ENCODE measurements around the gene IFNL3. TPM values are rescaled to one million over a fixed set of nuclear protein-coding genes. Genes with fewer than 3 reads are reported as not detected.
"Not testable (repeated sequence)": the region's sequence is repeated elsewhere in the genome, so short reads cannot be mapped to it uniquely, and the experiment has no call there.

The IFNL3 gene
- not detected for total RNA-seq
- 0.07 TPM for polyA plus RNA-seq
- long read RNA-seq, donor 1, result 0 reads
- long read RNA-seq, donor 2, result 0 reads
- long read RNA-seq, donor 3, result 0 reads
- long read RNA-seq, donor 4, result 0 reads
- long read RNA-seq, donor 5, result 0 reads
- long read RNA-seq, donor 6, result 0 reads
- long read RNA-seq, donor 7, result 0 reads
- long read RNA-seq, donor 8, result 0 reads
- long read RNA-seq, donor 9, result 0 reads
- long read RNA-seq, donor 10, result 0 reads

DNA sequence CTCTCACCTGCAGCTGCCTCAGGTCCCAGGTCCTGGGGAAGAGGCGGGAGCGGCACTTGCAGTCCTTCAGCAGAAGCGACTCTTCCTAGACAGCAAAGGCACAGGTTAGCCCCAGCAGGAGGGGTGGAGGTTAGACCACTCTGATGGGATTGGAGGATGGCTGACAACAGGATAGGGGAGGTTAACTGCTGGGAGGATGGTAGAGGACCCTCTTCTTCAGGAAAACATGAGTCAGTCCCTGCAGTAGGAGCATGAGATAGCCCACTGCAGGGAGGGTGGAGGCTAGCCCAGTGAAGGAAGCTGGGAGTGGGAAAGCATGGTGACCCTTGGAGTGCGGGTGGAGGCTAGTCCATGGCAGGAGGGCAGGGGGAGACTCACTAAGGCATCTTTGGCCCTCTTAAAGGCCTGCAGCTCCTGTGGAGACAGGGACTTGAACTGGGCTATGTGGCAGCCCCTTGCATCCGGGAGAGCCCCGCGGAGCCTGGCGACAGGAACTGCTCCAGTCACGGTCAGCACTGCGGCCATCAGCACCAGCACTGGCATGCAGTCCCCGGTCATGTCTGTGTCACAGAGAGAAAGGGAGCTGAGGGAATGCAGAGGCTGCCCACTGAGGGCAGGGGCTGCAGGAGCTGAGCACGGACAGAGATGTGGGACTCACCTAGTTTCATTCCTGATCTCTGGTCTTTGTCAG lies at the start of gene IFNL3:
Gene IFNL3 (minus strand): TSS at position 597 of the 691 bp plus-strand sequence. CDS start 39 bp downstream, at position 558.
- H3K9me3 ChIP-seq (ENCODE audit: control insufficient read depth in 2 of 2, insufficient read depth in 1 of 2, low read length in 1 of 2); H3K36me3 ChIP-seq (ENCODE audit: control insufficient read depth in 2 of 2, insufficient read depth in 2 of 2, low read length in 1 of 2); H3K4me3 ChIP-seq (ENCODE audit: low read length in 2 of 2); H3K27ac ChIP-seq (ENCODE audit: low read depth in 1 of 2, low read length in 1 of 2); DNase-seq (ENCODE audit: low read depth in 6 of 9, low spot score in 9 of 9); H3K4me1 ChIP-seq (ENCODE audit: control insufficient read depth in 2 of 2, insufficient read depth in 2 of 2, low read length in 2 of 2): not testable (repeated sequence)
- peaks cover 9 to 28% of the 10 kb centered on the region in 2 donors for H3K27me3 ChIP-seq (ENCODE audit: control insufficient read depth in 2 of 2, insufficient read depth in 1 of 2, low read length in 1 of 2)
- WGBS, result 96% methylated on average over 11 of the region's 12 CpGs

DNA sequence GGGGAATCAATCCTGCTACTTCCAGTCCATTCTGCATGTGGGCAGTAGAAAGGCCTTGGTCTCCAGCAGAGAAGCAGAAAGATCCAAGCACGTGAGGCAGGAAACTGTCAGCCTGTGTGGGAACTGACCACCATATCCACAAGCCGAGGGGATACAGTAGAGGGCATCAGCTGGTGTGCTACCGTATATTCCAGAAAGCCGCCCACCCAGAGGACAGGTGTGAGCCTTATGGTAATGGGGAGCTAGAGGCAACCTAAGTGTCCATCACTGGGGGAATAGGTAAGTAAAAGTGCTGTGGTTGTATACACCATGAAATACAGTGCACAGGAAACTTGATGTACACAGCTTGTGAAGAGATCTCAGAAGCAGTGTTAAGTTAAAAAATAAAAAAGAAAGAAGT lies 48.6 kb upstream of the IFNL3 start:
- Histone ChIP-seq H3K9me3 (ENCODE audit: control insufficient read depth in 2 of 2, insufficient read depth in 1 of 2, low read length in 1 of 2) (no peaks in the 10 kb centered on the region), H3K4me3 (ENCODE audit: low read length in 2 of 2) (no peak overlapping the region), H3K4me1 (ENCODE audit: control insufficient read depth in 2 of 2, insufficient read depth in 2 of 2, low read length in 2 of 2) (no peaks in the 10 kb centered on the region), H3K27ac (ENCODE audit: low read depth in 1 of 2, low read length in 1 of 2) (no peak overlapping the region), H3K27me3 (ENCODE audit: control insufficient read depth in 2 of 2, insufficient read depth in 1 of 2, low read length in 1 of 2) (peaks cover 0 to 18% of the 10 kb centered on the region in 2 donors), H3K36me3 (ENCODE audit: control insufficient read depth in 2 of 2, insufficient read depth in 2 of 2, low read length in 1 of 2) (no peaks in the 10 kb centered on the region)
- 91% methylated on average over 4 of the region's 4 CpGs for WGBS
- no peak for DNase-seq (ENCODE audit: low read depth in 6 of 9, low spot score in 9 of 9)

GRCh38 chr19:39284032-39284431 lies 39.2 kb upstream of the IFNL3 start:
- no peak overlapping the region for H3K4me3 ChIP-seq (ENCODE audit: low read length in 2 of 2)
- no peak for DNase-seq (ENCODE audit: low read depth in 6 of 9, low spot score in 9 of 9)
- no peaks in the 10 kb centered on the region for H3K36me3 ChIP-seq (ENCODE audit: control insufficient read depth in 2 of 2, insufficient read depth in 2 of 2, low read length in 1 of 2)
- 98% methylated on average over 1 of the region's 1 CpG for WGBS
- no peak overlapping the region for H3K27ac ChIP-seq (ENCODE audit: low read depth in 1 of 2, low read length in 1 of 2)
- peaks cover 0 to 6% of the 10 kb centered on the region in 2 donors for H3K27me3 ChIP-seq (ENCODE audit: control insufficient read depth in 2 of 2, insufficient read depth in 1 of 2, low read length in 1 of 2)
- H3K4me1 ChIP-seq (ENCODE audit: control insufficient read depth in 2 of 2, insufficient read depth in 2 of 2, low read length in 2 of 2), result no peaks in the 10 kb centered on the region
- H3K9me3 ChIP-seq (ENCODE audit: control insufficient read depth in 2 of 2, insufficient read depth in 1 of 2, low read length in 1 of 2), result no peaks in the 10 kb centered on the region

- no peak for DNase-seq (ENCODE audit: low read depth in 6 of 9, low spot score in 9 of 9)
- Histone ChIP-seq H3K27ac (ENCODE audit: low read depth in 1 of 2, low read length in 1 of 2) (no peak overlapping the region), H3K4me3 (ENCODE audit: low read length in 2 of 2) (no peak overlapping the region), H3K9me3 (ENCODE audit: control insufficient read depth in 2 of 2, insufficient read depth in 1 of 2, low read length in 1 of 2) (no peaks in the 10 kb centered on the region), H3K36me3 (ENCODE audit: control insufficient read depth in 2 of 2, insufficient read depth in 2 of 2, low read length in 1 of 2) (no peaks in the 10 kb centered on the region), H3K4me1 (ENCODE audit: control insufficient read depth in 2 of 2, insufficient read depth in 2 of 2, low read length in 2 of 2) (no peaks in the 10 kb centered on the region), H3K27me3 (ENCODE audit: control insufficient read depth in 2 of 2, insufficient read depth in 1 of 2, low read length in 1 of 2) (peaks cover 0 to 4% of the 10 kb centered on the region in 2 donors)
- WGBS, result 75% methylated on average over 1 of the region's 1 CpG
Observed at GRCh38 chr19:39282021-39282420, 37.2 kb upstream of the IFNL3 start.

DNA sequence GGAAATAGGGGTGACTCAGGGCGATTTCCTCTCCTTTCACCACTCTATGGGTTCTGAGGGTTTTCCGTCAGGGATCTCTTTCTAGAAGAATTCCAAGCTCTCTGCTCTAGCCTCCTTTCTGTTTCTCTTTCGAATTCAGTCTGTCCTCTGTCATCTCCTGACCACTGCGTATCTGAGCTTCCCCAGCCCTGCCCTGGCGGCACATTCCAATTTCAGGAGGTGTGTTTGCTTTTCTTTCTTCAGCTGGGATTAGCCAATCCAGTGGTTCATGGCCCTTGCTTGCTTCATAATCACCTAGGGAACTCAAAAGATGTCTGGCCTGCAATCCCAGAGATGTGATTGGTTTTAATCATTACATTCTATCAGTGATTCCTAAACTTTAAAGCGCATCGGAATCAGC lies 32.8 kb upstream of the IFNL3 start:
- Histone ChIP-seq H3K9me3 (ENCODE audit: control insufficient read depth in 2 of 2, insufficient read depth in 1 of 2, low read length in 1 of 2) (no peaks in the 10 kb centered on the region), H3K36me3 (ENCODE audit: control insufficient read depth in 2 of 2, insufficient read depth in 2 of 2, low read length in 1 of 2) (no peaks in the 10 kb centered on the region), H3K27ac (ENCODE audit: low read depth in 1 of 2, low read length in 1 of 2) (no peak overlapping the region), H3K4me1 (ENCODE audit: control insufficient read depth in 2 of 2, insufficient read depth in 2 of 2, low read length in 2 of 2) (no peaks in the 10 kb centered on the region), H3K4me3 (ENCODE audit: low read length in 2 of 2) (no peak overlapping the region), H3K27me3 (ENCODE audit: control insufficient read depth in 2 of 2, insufficient read depth in 1 of 2, low read length in 1 of 2) (peaks cover 0 to 5% of the 10 kb centered on the region in 2 donors)
- no peak for DNase-seq (ENCODE audit: low read depth in 6 of 9, low spot score in 9 of 9)
- 90% methylated on average over 7 of the region's 7 CpGs for WGBS

- H3K4me3 ChIP-seq (ENCODE audit: low read length in 2 of 2), result no peak overlapping the region
- DNase-seq (ENCODE audit: low read depth in 6 of 9, low spot score in 9 of 9), result no peak
- H3K27ac ChIP-seq (ENCODE audit: low read depth in 1 of 2, low read length in 1 of 2), result no peak overlapping the region
- H3K4me1 ChIP-seq (ENCODE audit: control insufficient read depth in 2 of 2, insufficient read depth in 2 of 2, low read length in 2 of 2), result no peaks in the 10 kb centered on the region
- H3K9me3 ChIP-seq (ENCODE audit: control insufficient read depth in 2 of 2, insufficient read depth in 1 of 2, low read length in 1 of 2), result no peaks in the 10 kb centered on the region
- no peaks in the 10 kb centered on the region for H3K36me3 ChIP-seq (ENCODE audit: control insufficient read depth in 2 of 2, insufficient read depth in 2 of 2, low read length in 1 of 2)
- WGBS, result 97% methylated on average over 5 of the region's 5 CpGs
- peaks cover 0 to 4% of the 10 kb centered on the region in 2 donors for H3K27me3 ChIP-seq (ENCODE audit: control insufficient read depth in 2 of 2, insufficient read depth in 1 of 2, low read length in 1 of 2)
Observed at GRCh38 chr19:39276740-39277139, 31.9 kb upstream of the IFNL3 start.

DNA sequence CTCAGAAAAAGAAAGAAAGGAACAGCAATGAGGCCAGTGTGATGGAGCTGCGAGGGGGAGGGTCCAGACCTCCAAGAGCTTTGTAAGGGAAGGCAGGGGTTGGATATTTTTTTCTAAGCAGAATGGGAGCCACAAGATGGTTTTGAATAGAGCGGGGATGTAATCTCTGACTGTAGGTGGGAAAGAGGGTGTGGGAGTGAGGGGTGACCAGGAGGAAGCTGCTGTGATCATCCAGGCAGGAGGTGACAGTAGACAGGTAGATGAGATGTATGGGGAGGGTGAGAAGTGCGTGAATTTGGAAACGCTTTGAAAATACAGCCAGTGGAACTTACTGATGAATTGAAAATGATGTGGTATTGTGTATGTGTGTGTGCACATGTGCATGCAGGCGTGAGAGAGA lies 30.8 kb upstream of the IFNL3 start:
- H3K27me3 ChIP-seq (ENCODE audit: control insufficient read depth in 2 of 2, insufficient read depth in 1 of 2, low read length in 1 of 2), result peaks cover 0 to 5% of the 10 kb centered on the region in 2 donors
- no peak for DNase-seq (ENCODE audit: low read depth in 6 of 9, low spot score in 9 of 9)

DNA sequence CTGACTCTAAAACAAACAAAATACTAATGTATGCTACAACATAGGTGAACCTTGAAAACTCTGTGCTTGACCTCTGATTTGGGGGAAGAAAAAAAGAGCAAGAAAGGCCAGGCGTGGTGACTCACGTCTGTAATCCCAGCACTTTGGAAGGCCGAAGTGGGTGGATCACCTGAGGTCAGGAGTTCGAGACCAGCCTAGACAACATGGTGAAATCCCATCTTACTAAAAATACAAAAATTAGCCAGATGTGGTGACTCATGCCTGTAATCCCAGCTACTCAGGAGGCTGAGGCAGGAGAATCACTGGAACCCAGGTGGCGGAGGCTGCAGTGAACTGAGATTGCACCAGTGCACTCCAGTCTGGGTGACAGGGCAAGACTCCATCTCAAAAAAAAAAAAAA lies 29.1 kb upstream of the IFNL3 start:
- H3K9me3 ChIP-seq (ENCODE audit: control insufficient read depth in 2 of 2, insufficient read depth in 1 of 2, low read length in 1 of 2); H3K4me1 ChIP-seq (ENCODE audit: control insufficient read depth in 2 of 2, insufficient read depth in 2 of 2, low read length in 2 of 2); DNase-seq (ENCODE audit: low read depth in 6 of 9, low spot score in 9 of 9); H3K36me3 ChIP-seq (ENCODE audit: control insufficient read depth in 2 of 2, insufficient read depth in 2 of 2, low read length in 1 of 2); H3K27ac ChIP-seq (ENCODE audit: low read depth in 1 of 2, low read length in 1 of 2); H3K4me3 ChIP-seq (ENCODE audit: low read length in 2 of 2): not testable (repeated sequence)
- H3K27me3 ChIP-seq (ENCODE audit: control insufficient read depth in 2 of 2, insufficient read depth in 1 of 2, low read length in 1 of 2), result peaks cover 0 to 10% of the 10 kb centered on the region in 2 donors
- WGBS, result 93% methylated on average over 5 of the region's 5 CpGs

More for the DNA sequence above, 30.8 kb upstream of the IFNL3 start:
- no peaks in the 10 kb centered on the region for H3K9me3 ChIP-seq (ENCODE audit: control insufficient read depth in 2 of 2, insufficient read depth in 1 of 2, low read length in 1 of 2)
- H3K27ac ChIP-seq (ENCODE audit: low read depth in 1 of 2, low read length in 1 of 2), result no peak overlapping the region
- H3K4me3 ChIP-seq (ENCODE audit: low read length in 2 of 2), result no peak overlapping the region
- 91% methylated on average over 5 of the region's 5 CpGs for WGBS
- no peaks in the 10 kb centered on the region for H3K36me3 ChIP-seq (ENCODE audit: control insufficient read depth in 2 of 2, insufficient read depth in 2 of 2, low read length in 1 of 2)
- H3K4me1 ChIP-seq (ENCODE audit: control insufficient read depth in 2 of 2, insufficient read depth in 2 of 2, low read length in 2 of 2), result no peaks in the 10 kb centered on the region

DNA sequence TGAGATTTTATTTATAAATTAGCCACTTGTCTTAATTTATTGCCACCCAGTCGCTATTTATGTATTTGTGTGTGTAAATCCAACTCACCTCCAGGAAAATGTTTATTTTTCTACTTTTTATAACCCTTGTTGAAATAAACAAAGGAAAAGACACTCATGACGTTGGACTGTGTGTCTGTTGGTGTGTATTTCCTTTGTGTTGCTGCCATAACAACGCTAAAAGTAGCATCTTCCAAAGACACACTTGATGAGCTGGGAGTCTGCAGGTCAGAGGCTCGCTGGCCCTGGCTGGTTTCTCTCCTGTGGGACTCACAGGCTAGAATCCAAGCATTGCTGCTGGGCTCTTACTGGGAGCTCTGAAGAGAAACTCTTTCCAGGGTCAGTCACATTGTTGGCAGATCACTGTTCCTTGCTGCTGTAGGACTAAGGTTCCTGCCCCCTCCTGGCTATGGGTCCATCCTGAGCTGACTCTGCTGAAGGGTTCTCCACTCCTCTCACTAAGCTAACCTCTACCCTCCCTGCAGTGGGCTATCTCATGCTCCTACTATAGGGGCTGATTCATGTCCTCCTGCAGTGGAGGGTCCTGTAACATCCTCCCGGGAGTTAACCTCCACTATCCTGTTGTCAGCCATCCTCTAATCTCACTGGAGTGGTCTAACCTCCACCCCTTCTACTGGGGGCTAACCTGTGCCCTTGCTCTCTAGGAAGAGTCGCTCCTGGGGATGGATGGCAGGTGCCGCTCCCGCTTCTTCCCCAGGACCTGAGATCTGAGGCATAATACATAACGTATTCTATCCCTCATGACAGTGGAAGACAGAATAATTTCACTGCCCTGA lies 25.4 kb upstream of the IFNL3 start:
- Histone ChIP-seq H3K4me3 (ENCODE audit: low read length in 2 of 2) (no peak overlapping the region), H3K27me3 (ENCODE audit: control insufficient read depth in 2 of 2, insufficient read depth in 1 of 2, low read length in 1 of 2) (peaks cover 5 to 18% of the 10 kb centered on the region in 2 donors), H3K36me3 (ENCODE audit: control insufficient read depth in 2 of 2, insufficient read depth in 2 of 2, low read length in 1 of 2) (no peaks in the 10 kb centered on the region), H3K4me1 (ENCODE audit: control insufficient read depth in 2 of 2, insufficient read depth in 2 of 2, low read length in 2 of 2) (no peaks in the 10 kb centered on the region), H3K9me3 (ENCODE audit: control insufficient read depth in 2 of 2, insufficient read depth in 1 of 2, low read length in 1 of 2) (no peaks in the 10 kb centered on the region), H3K27ac (ENCODE audit: low read depth in 1 of 2, low read length in 1 of 2) (no peak overlapping the region)
- 90% methylated on average over 9 of the region's 9 CpGs for WGBS
- DNase-seq (ENCODE audit: low read depth in 6 of 9, low spot score in 9 of 9), result no peak

Measured in thymus (tissue), 14 donors.